GM19023 (cell line): ENCODE measurements around the gene NOL4L.

ENCODE experiments used
- ATAC-seq: cut with Tn5 transposase; IDR thresholded peaks from one replicate; pipeline ENCODE4 v1.9.1; 2021; ENCODE audit warnings: mild to moderate bottlenecking, moderate library complexity; ENCODE audit not compliant: unreplicated experiment

NOL4L gene

GRCh38 chr20:32614303-32614702 lies 29.2 kb upstream of the NOL4L start:
- ATAC-seq: no peak

- no peak for ATAC-seq
Observed at GRCh38 chr20:32613192-32614053, 28.3 kb upstream of the NOL4L start.

GRCh38 chr20:32612351-32613191 lies 27.4 kb upstream of the NOL4L start:
- no peak for ATAC-seq

GRCh38 chr20:32611868-32612267 lies 26.7 kb upstream of the NOL4L start:
- ATAC-seq: no peak

GRCh38 chr20:32611286-32611685 lies 26.2 kb upstream of the NOL4L start:
- ATAC-seq: no peak

GRCh38 chr20:32610472-32611218 lies 25.5 kb upstream of the NOL4L start:
- ATAC-seq: no peak

GRCh38 chr20:32609993-32610392 lies 24.9 kb upstream of the NOL4L start:
- no peak for ATAC-seq

GRCh38 chr20:32609111-32609773 lies 24.1 kb upstream of the NOL4L start:
- ATAC-seq: no peak

- ATAC-seq: no peak
Observed at GRCh38 chr20:32608664-32609015, 23.5 kb upstream of the NOL4L start.

- no peak for ATAC-seq
Observed at GRCh38 chr20:32607727-32608663, 22.9 kb upstream of the NOL4L start.

GRCh38 chr20:32607324-32607723 lies 22.2 kb upstream of the NOL4L start:
- ATAC-seq: no peak

GRCh38 chr20:32606790-32607189 lies 21.7 kb upstream of the NOL4L start:
- ATAC-seq: no peak

- ATAC-seq: no peak
Observed at GRCh38 chr20:32606107-32606506, 21.0 kb upstream of the NOL4L start.

GRCh38 chr20:32605167-32605656 lies 20.1 kb upstream of the NOL4L start:
- ATAC-seq: no peak

GRCh38 chr20:32603046-32603726 lies 18.1 kb upstream of the NOL4L start:
- ATAC-seq: no peak

- no peak for ATAC-seq
Observed at GRCh38 chr20:32602273-32602672, 17.1 kb upstream of the NOL4L start.

- ATAC-seq: no peak
Observed at GRCh38 chr20:32600681-32601237, 15.6 kb upstream of the NOL4L start.

- ATAC-seq: no peak
Observed at GRCh38 chr20:32599783-32600340, 14.7 kb upstream of the NOL4L start.
